ENCODE results near the gene TPM2.

DNA sequence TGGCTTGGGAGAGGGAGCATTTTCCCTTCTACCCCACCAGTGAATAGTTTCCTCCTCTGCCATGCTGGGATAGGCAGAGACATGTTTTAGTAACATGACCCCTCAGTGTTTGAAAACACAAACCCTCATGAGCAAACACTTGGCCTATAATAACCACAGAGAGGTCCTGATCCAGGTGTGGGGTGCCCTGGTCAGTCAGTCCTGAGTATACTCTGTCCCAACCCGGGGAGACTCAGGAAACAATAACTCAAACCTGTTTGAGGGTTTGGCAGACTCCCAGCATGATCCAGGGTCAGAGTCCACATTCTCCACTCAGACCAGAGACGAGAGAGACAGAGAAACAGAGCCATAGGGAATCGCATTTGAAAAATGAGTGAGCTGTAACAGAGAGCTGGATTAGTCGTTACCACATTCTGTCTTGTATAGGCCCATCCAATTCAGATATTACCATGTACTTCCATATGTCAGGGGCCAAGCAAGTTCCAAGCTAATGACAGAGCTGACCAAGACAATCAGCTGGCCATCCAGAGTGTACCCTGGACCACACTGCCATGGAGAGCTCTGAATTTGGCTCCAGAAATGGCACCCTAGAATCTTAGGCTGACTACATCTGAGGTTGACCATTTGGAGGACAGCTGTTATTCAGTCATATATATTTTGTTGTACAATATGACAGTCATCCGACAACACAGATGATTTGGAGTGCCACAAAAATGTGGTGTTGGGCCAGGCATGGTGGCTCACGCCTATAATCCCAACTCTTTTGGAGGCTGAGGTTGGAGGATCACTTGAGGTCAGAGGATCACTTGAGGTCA, 20.2 kb downstream of the TPM2 start:
- no peak for TF ChIP-seq POLR2A (IDR thresholded peaks at IDR 0.05)
- TF ChIP-seq, protein P1, sequence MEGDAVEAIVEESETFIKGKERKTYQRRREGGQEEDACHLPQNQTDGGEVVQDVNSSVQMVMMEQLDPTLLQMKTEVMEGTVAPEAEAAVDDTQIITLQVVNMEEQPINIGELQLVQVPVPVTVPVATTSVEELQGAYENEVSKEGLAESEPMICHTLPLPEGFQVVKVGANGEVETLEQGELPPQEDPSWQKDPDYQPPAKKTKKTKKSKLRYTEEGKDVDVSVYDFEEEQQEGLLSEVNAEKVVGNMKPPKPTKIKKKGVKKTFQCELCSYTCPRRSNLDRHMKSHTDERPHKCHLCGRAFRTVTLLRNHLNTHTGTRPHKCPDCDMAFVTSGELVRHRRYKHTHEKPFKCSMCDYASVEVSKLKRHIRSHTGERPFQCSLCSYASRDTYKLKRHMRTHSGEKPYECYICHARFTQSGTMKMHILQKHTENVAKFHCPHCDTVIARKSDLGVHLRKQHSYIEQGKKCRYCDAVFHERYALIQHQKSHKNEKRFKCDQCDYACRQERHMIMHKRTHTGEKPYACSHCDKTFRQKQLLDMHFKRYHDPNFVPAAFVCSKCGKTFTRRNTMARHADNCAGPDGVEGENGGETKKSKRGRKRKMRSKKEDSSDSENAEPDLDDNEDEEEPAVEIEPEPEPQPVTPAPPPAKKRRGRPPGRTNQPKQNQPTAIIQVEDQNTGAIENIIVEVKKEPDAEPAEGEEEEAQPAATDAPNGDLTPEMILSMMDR (IDR thresholded peaks at IDR 0.05) = no peak

Measured in sigmoid colon (tissue), 3 donors.